ENCODE measurements around the gene CALN1. TPM values are rescaled to one million over a fixed set of nuclear protein-coding genes. Genes with fewer than 3 reads are reported as not detected.

CALN1 gene
- total RNA-seq, 1 experiment from 2014 or later, result not detected

DNA sequence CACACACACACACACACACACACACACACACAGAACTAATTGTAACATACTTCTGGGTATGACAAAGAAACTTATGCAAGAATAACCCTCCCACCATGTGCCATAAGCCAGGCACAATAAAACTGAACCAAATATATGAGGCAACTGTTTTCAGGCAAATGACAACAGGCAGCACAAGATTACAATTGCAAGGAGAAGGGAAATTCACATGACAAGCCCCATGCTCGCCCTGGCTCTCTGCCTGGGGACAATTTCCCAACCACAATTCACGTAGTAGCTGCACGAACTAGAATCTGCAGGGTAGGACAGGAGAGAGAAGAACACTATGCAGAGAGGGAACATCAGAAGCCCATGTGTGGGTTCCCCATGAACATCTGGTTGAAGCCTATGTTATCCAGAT, 143.3 kb downstream of the CALN1 start:
- Histone ChIP-seq H3K36me3 (ENCODE audit: insufficient read depth, low read length) (no peaks in the 10 kb centered on the region), H3K4me3 (ENCODE audit: low read length) (no peak overlapping the region), H3K27ac (ENCODE audit: low read length) (no peak overlapping the region), H2AFZ (ENCODE audit: low read length) (no peak overlapping the region), H3K4me1 (ENCODE audit: low read length) (no peaks in the 10 kb centered on the region), H3K4me2 (ENCODE audit: low read depth, low read length, poor library complexity, severe bottlenecking) (no peak overlapping the region), H3K79me2 (ENCODE audit: low read length) (no peaks in the 10 kb centered on the region), H3K9me3 (ENCODE audit: low read length) (no peaks in the 10 kb centered on the region), H3K9ac (ENCODE audit: low read length) (no peak overlapping the region), H3K9me2 (replicated peaks; ENCODE audit: insufficient read depth, low read length) (no peaks in the 10 kb centered on the region), H3K27me3 (ENCODE audit: low read length) (no peaks in the 10 kb centered on the region), H4K20me1 (ENCODE audit: insufficient read depth, low read depth, low read length) (no peaks in the 10 kb centered on the region)
- no peak for DNase-seq

- no peak overlapping the region for H3K4me3 ChIP-seq (ENCODE audit: low read length)
- H3K4me2 ChIP-seq (ENCODE audit: low read depth, low read length, poor library complexity, severe bottlenecking), result no peak overlapping the region
- no peaks in the 10 kb centered on the region for H3K79me2 ChIP-seq (ENCODE audit: low read length)
- H3K27ac ChIP-seq (ENCODE audit: low read length), result no peak overlapping the region
- H3K9me3 ChIP-seq (ENCODE audit: low read length), result no peaks in the 10 kb centered on the region
- DNase-seq, result no peak
- no peaks in the 10 kb centered on the region for H4K20me1 ChIP-seq (ENCODE audit: insufficient read depth, low read depth, low read length)
- H3K27me3 ChIP-seq (ENCODE audit: low read length), result no peaks in the 10 kb centered on the region
- H3K9ac ChIP-seq (ENCODE audit: low read length), result no peak overlapping the region
- no peaks in the 10 kb centered on the region for H3K9me2 ChIP-seq (replicated peaks; ENCODE audit: insufficient read depth, low read length)
- no peaks in the 10 kb centered on the region for H3K4me1 ChIP-seq (ENCODE audit: low read length)
- no peak overlapping the region for H2AFZ ChIP-seq (ENCODE audit: low read length)
- no peaks in the 10 kb centered on the region for H3K36me3 ChIP-seq (ENCODE audit: insufficient read depth, low read length)
Measured at GRCh38 chr7:72268090-72268489, 144.0 kb downstream of the CALN1 start.

DNA sequence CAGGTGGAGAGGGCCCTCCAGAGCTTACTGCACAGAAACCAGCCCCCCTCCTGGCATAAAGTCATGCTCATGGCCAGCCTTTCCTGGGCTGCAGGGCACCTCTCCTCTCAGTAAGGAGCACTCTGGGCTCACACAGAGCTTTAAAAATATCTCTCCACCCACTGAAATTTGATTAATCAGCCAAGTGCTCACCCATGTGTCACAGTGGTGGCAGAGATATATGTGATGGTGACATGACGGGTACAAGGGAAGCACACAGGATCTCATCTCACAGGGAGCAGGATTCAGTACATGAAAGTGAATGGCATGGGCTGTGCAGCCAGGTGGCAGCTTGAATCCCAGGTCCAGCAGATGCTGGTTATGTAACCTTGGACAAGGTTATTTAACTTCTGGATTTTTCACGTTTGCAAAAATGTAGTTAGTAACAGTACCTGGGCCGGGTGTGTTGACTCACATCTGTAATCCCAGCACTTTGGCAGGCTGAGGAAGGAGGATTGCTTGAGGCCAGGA, 144.8 kb downstream of the CALN1 start:
- Histone ChIP-seq H3K79me2 (ENCODE audit: low read length) (no peaks in the 10 kb centered on the region), H3K4me2 (ENCODE audit: low read depth, low read length, poor library complexity, severe bottlenecking) (no peak overlapping the region), H3K4me1 (ENCODE audit: low read length) (no peaks in the 10 kb centered on the region), H3K4me3 (ENCODE audit: low read length) (no peak overlapping the region), H3K9ac (ENCODE audit: low read length) (no peak overlapping the region), H4K20me1 (ENCODE audit: insufficient read depth, low read depth, low read length) (no peaks in the 10 kb centered on the region), H3K36me3 (ENCODE audit: insufficient read depth, low read length) (no peaks in the 10 kb centered on the region), H3K9me3 (ENCODE audit: low read length) (no peaks in the 10 kb centered on the region), H3K27me3 (ENCODE audit: low read length) (no peaks in the 10 kb centered on the region), H3K9me2 (replicated peaks; ENCODE audit: insufficient read depth, low read length) (no peaks in the 10 kb centered on the region), H2AFZ (ENCODE audit: low read length) (no peak overlapping the region), H3K27ac (ENCODE audit: low read length) (no peak overlapping the region)
- DNase-seq, result no peak

- Histone ChIP-seq H3K4me1 (ENCODE audit: low read length) (no peaks in the 10 kb centered on the region), H3K9me2 (replicated peaks; ENCODE audit: insufficient read depth, low read length) (no peaks in the 10 kb centered on the region), H3K79me2 (ENCODE audit: low read length) (no peaks in the 10 kb centered on the region), H3K4me2 (ENCODE audit: low read depth, low read length, poor library complexity, severe bottlenecking) (no peak overlapping the region), H3K36me3 (ENCODE audit: insufficient read depth, low read length) (no peaks in the 10 kb centered on the region), H3K27me3 (ENCODE audit: low read length) (no peaks in the 10 kb centered on the region), H3K9me3 (ENCODE audit: low read length) (no peaks in the 10 kb centered on the region), H3K27ac (ENCODE audit: low read length) (no peak overlapping the region), H3K9ac (ENCODE audit: low read length) (no peak overlapping the region), H4K20me1 (ENCODE audit: insufficient read depth, low read depth, low read length) (no peaks in the 10 kb centered on the region), H3K4me3 (ENCODE audit: low read length) (no peak overlapping the region), H2AFZ (ENCODE audit: low read length) (no peak overlapping the region)
- no peak for DNase-seq
Measured at GRCh38 chr7:72266771-72267170, 145.4 kb downstream of the CALN1 start.

GRCh38 chr7:72265071-72265904, 146.8 kb downstream of the CALN1 start:
- H3K9me3 ChIP-seq (ENCODE audit: low read length), result no peaks in the 10 kb centered on the region
- no peak overlapping the region for H3K4me3 ChIP-seq (ENCODE audit: low read length)
- no peak overlapping the region for H3K27ac ChIP-seq (ENCODE audit: low read length)
- H3K36me3 ChIP-seq (ENCODE audit: insufficient read depth, low read length), result no peaks in the 10 kb centered on the region
- no peak for DNase-seq
- no peaks in the 10 kb centered on the region for H3K27me3 ChIP-seq (ENCODE audit: low read length)
- no peak overlapping the region for H3K9ac ChIP-seq (ENCODE audit: low read length)
- H3K79me2 ChIP-seq (ENCODE audit: low read length), result no peaks in the 10 kb centered on the region
- H4K20me1 ChIP-seq (ENCODE audit: insufficient read depth, low read depth, low read length), result no peaks in the 10 kb centered on the region
- no peak overlapping the region for H3K4me2 ChIP-seq (ENCODE audit: low read depth, low read length, poor library complexity, severe bottlenecking)
- no peaks in the 10 kb centered on the region for H3K9me2 ChIP-seq (replicated peaks; ENCODE audit: insufficient read depth, low read length)
- no peaks in the 10 kb centered on the region for H3K4me1 ChIP-seq (ENCODE audit: low read length)
- no peak overlapping the region for H2AFZ ChIP-seq (ENCODE audit: low read length)

DNA sequence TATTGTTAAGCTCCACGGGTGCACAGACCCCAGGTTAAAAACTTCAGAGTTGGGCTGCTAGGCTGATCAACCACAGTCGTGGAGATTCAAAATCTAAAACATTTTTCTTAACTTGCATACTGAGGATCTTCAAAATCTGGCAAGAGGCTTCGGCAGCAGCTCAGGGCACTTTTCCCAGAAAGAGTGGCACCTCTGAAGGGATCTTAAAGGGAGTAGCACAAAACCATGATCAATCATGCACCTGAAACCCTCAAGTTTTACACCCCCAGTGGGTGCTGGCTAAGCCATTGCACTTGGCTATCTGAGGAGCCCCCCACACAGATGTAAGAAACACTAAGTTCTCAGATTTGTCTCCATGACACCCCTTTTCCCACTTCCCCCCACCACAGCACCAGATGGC, 151.7 kb downstream of the CALN1 start:
- H3K4me3 ChIP-seq (ENCODE audit: low read length), result no peak overlapping the region

DNA sequence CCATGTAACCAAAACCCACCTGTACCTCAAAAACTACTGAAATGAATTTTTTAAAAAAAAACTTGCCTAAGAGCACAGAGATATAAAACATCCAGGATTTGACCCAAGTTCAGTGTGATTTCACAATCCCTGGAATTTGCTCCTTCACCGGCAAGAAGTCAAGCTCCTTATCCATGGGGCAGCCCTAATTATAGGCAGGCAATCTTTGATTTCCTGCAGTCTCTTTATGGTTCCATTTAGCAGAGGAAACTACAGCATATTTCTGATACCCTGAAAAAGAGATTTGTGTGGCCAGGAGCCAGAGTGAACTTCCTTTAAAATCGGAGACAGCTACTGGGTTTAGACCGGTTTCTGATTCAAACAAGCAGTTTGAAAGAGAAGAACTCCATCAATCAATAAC, 154.1 kb downstream of the CALN1 start:
- Histone ChIP-seq H3K27ac (ENCODE audit: low read length) (no peak overlapping the region), H3K9me3 (ENCODE audit: low read length) (no peaks in the 10 kb centered on the region), H3K4me2 (ENCODE audit: low read depth, low read length, poor library complexity, severe bottlenecking) (no peak overlapping the region), H3K4me3 (ENCODE audit: low read length) (no peak overlapping the region), H3K9ac (ENCODE audit: low read length) (no peak overlapping the region), H3K27me3 (ENCODE audit: low read length) (no peaks in the 10 kb centered on the region), H4K20me1 (ENCODE audit: insufficient read depth, low read depth, low read length) (no peaks in the 10 kb centered on the region), H3K79me2 (ENCODE audit: low read length) (no peaks in the 10 kb centered on the region), H3K9me2 (replicated peaks; ENCODE audit: insufficient read depth, low read length) (no peaks in the 10 kb centered on the region), H3K4me1 (ENCODE audit: low read length) (no peaks in the 10 kb centered on the region), H3K36me3 (ENCODE audit: insufficient read depth, low read length) (no peaks in the 10 kb centered on the region), H2AFZ (ENCODE audit: low read length) (no peak overlapping the region)
- no peak for DNase-seq

More for the DNA sequence above, 151.7 kb downstream of the CALN1 start:
- Histone ChIP-seq H3K4me1 (ENCODE audit: low read length) (no peaks in the 10 kb centered on the region), H3K27ac (ENCODE audit: low read length) (no peak overlapping the region), H3K9me3 (ENCODE audit: low read length) (no peaks in the 10 kb centered on the region), H3K9ac (ENCODE audit: low read length) (no peak overlapping the region), H3K4me2 (ENCODE audit: low read depth, low read length, poor library complexity, severe bottlenecking) (no peak overlapping the region), H3K79me2 (ENCODE audit: low read length) (no peaks in the 10 kb centered on the region), H3K27me3 (ENCODE audit: low read length) (no peaks in the 10 kb centered on the region), H3K36me3 (ENCODE audit: insufficient read depth, low read length) (no peaks in the 10 kb centered on the region), H2AFZ (ENCODE audit: low read length) (no peak overlapping the region), H4K20me1 (ENCODE audit: insufficient read depth, low read depth, low read length) (no peaks in the 10 kb centered on the region), H3K9me2 (replicated peaks; ENCODE audit: insufficient read depth, low read length) (no peaks in the 10 kb centered on the region)
- DNase-seq, result no peak

DNA sequence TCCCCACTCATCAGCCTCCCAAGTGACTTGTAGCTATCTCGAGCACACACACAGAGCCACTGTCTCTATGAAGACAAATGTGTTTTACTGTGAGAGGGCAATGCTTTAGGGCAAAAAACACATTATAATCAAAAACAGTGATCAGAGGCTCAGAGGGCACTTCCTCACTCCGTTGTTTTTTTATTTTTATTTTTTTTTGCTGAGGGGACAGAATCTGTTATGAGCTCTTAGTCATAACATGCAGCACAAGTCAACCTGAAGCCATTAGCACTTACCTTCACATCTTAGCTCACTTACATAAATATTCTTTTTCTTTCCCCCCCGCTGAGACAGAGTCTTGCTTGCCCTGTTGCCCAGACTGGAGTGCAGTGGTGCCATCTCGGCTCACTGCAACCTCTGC, 157.7 kb downstream of the CALN1 start:
- DNase-seq, result no peak

More for the DNA sequence above, 157.7 kb downstream of the CALN1 start:
- H4K20me1 ChIP-seq (ENCODE audit: insufficient read depth, low read depth, low read length), result no peaks in the 10 kb centered on the region
- H3K4me2 ChIP-seq (ENCODE audit: low read depth, low read length, poor library complexity, severe bottlenecking), result no peak overlapping the region
- no peaks in the 10 kb centered on the region for H3K36me3 ChIP-seq (ENCODE audit: insufficient read depth, low read length)
- no peak overlapping the region for H3K27ac ChIP-seq (ENCODE audit: low read length)
- no peak overlapping the region for H2AFZ ChIP-seq (ENCODE audit: low read length)
- H3K4me3 ChIP-seq (ENCODE audit: low read length), result no peak overlapping the region
- H3K9ac ChIP-seq (ENCODE audit: low read length), result no peak overlapping the region
- no peaks in the 10 kb centered on the region for H3K9me2 ChIP-seq (replicated peaks; ENCODE audit: insufficient read depth, low read length)
- no peaks in the 10 kb centered on the region for H3K9me3 ChIP-seq (ENCODE audit: low read length)
- H3K27me3 ChIP-seq (ENCODE audit: low read length), result no peaks in the 10 kb centered on the region
- H3K4me1 ChIP-seq (ENCODE audit: low read length), result no peaks in the 10 kb centered on the region
- H3K79me2 ChIP-seq (ENCODE audit: low read length), result no peaks in the 10 kb centered on the region
